BE2C (cell line): ENCODE results near the gene C1orf159.

Experiments
- DNase-seq: peaks from one replicate; pipeline ENCODE4 v3.0.0-alpha.2; 2020
- H3K27me3 ChIP-seq: fragments of 250-450 bp; sonication (Bioruptor Pico); 2 replicates; pipeline ENCODE4 v1.5.1; 2020; ENCODE audit warnings: mild to moderate bottlenecking
- H3K36me3 ChIP-seq: fragments of 250-450 bp; sonication (Bioruptor Pico); 2 replicates; pipeline ENCODE4 v1.5.1; 2020; ENCODE audit warnings: mild to moderate bottlenecking
- H3K4me1 ChIP-seq: fragments of 250-450 bp; sonication (Bioruptor Pico); 2 replicates; pipeline ENCODE4 v1.5.1; 2020
- H3K4me3 ChIP-seq: 2 replicates; pipeline ENCODE4 v1.5.1; 2011; ENCODE audit warnings: low read depth, low read length
- H3K9me3 ChIP-seq: fragments of 250-450 bp; sonication (Bioruptor Pico); 2 replicates; pipeline ENCODE4 v1.5.1; 2020
- CTCF ChIP-seq: IDR thresholded peaks from 2 replicates; pipeline ENCODE4 v1.5.1; 2012; ENCODE audit warnings: mild to moderate bottlenecking, low read depth, low read length

C1orf159 gene

DNA sequence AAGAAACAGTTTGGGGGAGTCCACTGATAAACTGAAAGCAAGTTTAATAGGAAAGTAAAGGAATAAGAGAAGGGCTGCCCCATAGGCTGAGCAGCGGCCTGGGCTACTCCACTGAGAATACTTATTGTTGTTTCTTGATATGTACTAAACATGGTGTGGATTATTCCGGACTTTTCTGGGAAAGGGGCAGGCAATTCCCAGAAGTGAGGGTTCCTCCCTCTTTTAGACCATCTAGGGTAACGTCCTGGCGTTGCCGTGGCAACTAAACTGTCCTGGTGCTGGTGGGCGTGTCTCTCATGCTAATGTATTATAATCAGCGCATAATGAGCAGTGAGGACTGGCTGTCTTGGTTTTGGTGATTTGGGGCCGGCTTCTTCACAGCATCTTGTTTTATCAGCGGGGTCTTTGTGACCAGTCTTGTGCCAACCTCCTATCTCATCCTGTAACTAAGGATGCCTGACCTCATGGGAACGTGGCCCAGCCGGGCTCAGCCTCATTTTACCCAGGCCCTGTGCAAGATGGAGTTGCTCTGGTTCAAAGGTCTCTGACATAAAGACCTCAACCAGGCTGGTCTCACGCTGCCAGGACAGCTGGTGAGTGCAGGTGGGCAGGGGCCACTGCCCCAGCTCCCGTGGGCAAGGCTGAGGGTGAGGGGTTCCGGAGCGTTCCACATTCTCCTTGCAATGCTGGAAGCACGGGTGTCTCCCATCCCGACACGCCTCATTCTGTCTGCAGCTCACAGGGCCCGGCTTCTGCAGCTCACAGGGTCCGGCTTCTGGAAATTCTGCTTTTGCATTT is 19.6 kb upstream of the C1orf159 start:
- Histone ChIP-seq H3K4me3 (no peak overlapping the region), H3K36me3 (no peaks in the 10 kb centered on the region), H3K4me1 (no peaks in the 10 kb centered on the region), H3K27me3 (no peaks in the 10 kb centered on the region), H3K9me3 (no peaks in the 10 kb centered on the region)
- no peak for TF ChIP-seq CTCF
- no peak for DNase-seq

DNA sequence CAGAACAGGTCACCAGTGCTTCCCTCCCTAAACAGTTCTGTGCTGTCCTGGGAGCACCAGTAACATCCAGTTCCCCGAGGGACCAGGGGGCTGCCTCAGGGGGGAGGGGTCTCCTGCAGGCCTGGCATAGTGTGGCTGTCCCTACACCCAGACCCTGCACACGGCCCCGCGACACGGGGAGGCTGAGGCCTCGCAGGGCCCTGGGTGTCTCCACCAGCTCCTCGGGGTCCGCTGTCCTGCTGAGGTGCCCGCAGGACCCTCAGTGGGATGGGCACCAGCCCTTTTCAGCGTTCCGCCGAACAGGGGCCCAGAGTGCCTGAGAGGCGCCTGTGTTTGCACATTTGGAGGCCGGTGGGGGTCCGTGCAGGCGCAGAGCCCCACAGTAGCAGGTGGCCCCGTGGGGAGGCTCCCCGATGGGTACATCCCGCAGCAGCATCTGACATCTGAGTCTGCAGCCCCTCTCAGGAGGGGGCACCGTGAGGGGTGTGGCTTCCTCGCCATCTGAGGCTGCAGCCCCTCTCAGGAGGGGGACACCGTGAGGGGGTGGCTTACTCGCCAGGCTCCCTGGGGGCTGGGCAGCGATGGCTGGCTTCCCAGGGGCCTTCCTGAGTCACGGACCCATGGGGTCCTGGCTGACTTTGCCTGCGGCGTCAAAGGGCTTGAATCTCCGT is 18.5 kb upstream of the C1orf159 start:
- TF ChIP-seq CTCF = no peak
- Histone ChIP-seq H3K9me3 (no peaks in the 10 kb centered on the region), H3K4me3 (no peak overlapping the region), H3K27me3 (0 out of 2 replicates have a peak, but pooled peaks cover 3% of the 10 kb centered on the region), H3K36me3 (no peaks in the 10 kb centered on the region), H3K4me1 (no peaks in the 10 kb centered on the region)
- DNase-seq = no peak

DNA sequence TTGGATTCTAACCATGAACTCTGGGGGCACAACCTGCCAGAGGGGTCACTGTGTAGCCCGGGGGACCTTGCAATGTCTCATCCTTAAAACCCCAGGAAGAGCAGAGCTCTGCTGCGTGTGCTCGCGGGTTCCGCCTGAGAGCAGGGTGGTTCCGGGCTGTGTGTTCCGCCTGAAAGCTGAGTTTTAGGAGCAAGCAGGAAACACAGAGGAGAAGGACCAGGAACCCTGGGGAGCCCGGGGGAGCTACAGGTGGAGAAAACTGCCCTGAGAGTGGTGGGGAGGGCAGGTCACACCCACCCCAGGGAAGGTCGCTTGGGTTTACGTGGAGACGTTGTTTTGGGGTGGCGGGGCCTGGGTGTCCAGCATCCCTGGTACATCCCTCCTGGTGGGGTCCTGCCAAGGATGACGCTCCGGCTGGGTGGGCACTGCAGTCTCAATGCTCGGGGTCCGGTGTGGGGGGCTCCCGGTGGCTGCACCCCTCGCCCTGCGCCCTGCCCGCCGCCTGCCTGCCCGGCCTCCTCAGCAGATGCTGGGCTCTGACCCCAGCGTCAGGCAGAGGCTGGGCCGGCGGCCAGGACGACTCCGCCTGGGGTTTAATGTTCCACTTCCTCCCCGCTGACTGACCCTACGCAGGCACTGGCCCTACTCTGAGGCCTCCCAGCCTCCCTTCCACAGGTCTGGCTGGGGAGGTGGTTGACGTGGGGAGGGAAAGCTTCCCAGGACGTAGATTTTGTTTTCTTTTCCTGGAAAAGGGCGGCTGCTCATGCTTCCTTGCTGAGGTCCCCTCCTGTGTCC is 17.3 kb upstream of the C1orf159 start:
- Histone ChIP-seq H3K4me3 (no peak overlapping the region), H3K9me3 (no peaks in the 10 kb centered on the region), H3K27me3 (0 out of 2 replicates have a peak, but pooled peaks cover 3% of the 10 kb centered on the region), H3K36me3 (no peaks in the 10 kb centered on the region), H3K4me1 (no peaks in the 10 kb centered on the region)
- no peak for DNase-seq
- TF ChIP-seq CTCF = no peak

GRCh38 chr1:1132042-1132950 is 16.4 kb upstream of the C1orf159 start:
- no peak for DNase-seq
- TF ChIP-seq CTCF = no peak
- no peak overlapping the region for H3K4me3 ChIP-seq
- H3K4me1 ChIP-seq = no peaks in the 10 kb centered on the region
- H3K9me3 ChIP-seq = no peaks in the 10 kb centered on the region
- H3K36me3 ChIP-seq = no peaks in the 10 kb centered on the region
- H3K27me3 ChIP-seq = 0 out of 2 replicates have a peak, but pooled peaks cover 3% of the 10 kb centered on the region

DNA sequence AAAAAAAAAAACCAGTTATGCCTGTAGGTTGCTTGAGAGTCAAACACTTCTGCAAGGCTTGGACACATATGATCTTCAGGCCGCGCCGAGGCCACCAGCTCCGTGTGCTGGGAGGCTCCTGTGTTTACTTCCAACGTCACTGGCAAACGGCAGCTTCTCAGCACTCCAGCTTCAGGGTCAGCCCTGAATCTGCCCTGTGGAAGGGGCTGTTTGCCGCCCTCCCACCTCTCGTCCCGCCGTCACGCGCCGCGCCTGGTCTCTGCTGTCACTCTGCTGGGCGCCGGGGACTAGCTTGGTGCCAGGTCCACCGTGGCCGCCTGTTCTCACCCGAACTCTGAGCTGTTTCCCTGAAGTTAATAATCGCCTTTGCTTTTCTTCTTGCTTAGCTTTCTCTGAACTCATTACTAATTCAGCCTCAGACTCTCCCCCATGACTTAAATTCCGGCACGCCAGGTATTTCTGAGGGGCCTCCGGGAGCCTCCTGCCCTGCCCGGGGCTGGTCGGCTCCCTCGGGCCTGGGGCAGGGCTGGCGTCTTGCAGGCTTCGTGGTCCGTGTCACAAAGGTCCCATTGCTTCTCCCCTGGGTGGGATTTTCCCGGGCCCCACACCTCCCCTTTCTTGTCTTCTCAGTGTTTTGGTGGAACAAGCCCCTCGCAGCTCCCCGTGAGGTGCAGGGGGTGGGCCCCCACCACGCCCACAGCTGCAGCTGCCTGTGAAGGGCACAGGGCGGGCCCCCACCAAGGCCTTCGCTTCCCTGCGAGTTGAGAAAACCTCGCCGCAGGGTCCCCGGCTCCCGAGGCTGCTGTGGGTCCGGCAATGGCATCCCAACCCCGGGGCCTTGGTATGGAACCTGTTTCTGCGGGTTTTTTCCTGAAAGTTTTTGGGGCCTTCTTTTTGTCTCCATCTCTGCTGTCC is 14.6 kb upstream of the C1orf159 start:
- no peaks in the 10 kb centered on the region for H3K4me1 ChIP-seq
- no peak for TF ChIP-seq CTCF
- H3K36me3 ChIP-seq = no peaks in the 10 kb centered on the region
- H3K9me3 ChIP-seq = no peaks in the 10 kb centered on the region
- DNase-seq = no peak
- no peak overlapping the region for H3K4me3 ChIP-seq
- 0 out of 2 replicates have a peak, but pooled peaks cover 3% of the 10 kb centered on the region for H3K27me3 ChIP-seq
